ENCODE data around the gene MST1. TPM values are rescaled to one million over a fixed set of nuclear protein-coding genes. Genes with fewer than 3 reads are reported as not detected.
A peak's percentile ranks its signal among the peaks of the same experiment; 100 is the strongest.

The MST1 gene
- total and polyA plus RNA-seq, 12 donors = 2.3 to 16.0 (median 3.8) TPM

DNA sequence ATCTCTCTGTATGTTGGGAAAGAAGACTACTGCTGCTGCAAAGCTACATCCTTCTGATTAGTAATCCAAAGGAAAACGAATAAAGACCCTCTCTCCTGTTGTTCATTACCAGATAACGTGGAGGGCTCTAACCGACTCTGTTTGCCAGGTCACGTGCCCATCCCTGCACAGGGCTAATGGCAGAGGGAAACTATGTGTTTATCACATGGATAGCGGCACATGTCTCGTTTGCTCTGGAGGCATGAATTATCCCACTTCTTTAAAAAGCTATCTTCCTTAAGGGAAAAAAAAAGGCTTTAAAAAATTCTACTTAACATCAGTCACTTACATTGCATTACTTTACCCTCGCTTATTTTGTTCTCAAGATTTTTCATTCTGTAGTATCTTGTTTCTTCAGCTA is 48.0 kb downstream of the MST1 start:
- intact Hi-C loops (cut with DNase I) = loop anchor here in 1 of 10 donors (5.0 kb wide), 1 partner anchor 1061 kb away; no protein-coding TSS in a partner anchor
- DNase-seq (no peak), ATAC-seq (no peak)
- no peaks in the 10 kb centered on the region for H3K27me3 ChIP-seq
- TF ChIP-seq, protein P1, sequence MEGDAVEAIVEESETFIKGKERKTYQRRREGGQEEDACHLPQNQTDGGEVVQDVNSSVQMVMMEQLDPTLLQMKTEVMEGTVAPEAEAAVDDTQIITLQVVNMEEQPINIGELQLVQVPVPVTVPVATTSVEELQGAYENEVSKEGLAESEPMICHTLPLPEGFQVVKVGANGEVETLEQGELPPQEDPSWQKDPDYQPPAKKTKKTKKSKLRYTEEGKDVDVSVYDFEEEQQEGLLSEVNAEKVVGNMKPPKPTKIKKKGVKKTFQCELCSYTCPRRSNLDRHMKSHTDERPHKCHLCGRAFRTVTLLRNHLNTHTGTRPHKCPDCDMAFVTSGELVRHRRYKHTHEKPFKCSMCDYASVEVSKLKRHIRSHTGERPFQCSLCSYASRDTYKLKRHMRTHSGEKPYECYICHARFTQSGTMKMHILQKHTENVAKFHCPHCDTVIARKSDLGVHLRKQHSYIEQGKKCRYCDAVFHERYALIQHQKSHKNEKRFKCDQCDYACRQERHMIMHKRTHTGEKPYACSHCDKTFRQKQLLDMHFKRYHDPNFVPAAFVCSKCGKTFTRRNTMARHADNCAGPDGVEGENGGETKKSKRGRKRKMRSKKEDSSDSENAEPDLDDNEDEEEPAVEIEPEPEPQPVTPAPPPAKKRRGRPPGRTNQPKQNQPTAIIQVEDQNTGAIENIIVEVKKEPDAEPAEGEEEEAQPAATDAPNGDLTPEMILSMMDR (IDR thresholded peaks at IDR 0.05) = no peak
- H3K4me3 ChIP-seq = no peak overlapping the region
- WGBS, 2 donors = 60 to 62% methylated on average over 7 of the region's 7 CpGs
- H3K36me3 ChIP-seq = no peaks in the 10 kb centered on the region
- H3K27ac ChIP-seq = no peak overlapping the region
- H3K9me3 ChIP-seq = no peaks in the 10 kb centered on the region
- peaks cover 0 to 13% (median 0%) of the 10 kb centered on the region in 9 donors for H3K4me1 ChIP-seq

DNA sequence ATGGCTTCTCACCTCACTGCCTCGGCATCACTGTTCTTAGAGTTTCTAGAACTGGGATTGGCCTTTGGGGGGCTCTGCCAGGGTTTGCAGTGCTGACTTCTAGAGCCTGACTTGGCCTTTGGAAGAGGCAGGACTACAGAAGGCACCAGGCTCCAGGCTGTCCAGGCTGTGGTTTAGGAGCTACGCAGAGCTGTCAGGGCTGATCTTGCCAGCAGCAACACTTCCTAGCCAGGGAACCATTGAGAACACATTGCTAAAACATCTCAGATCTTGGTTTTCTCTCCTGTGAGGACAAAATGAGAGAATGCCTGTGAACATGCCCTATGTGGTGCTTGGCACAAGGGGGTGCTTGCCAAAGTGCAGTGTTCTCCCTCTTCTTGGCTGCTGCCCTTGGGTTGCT is 49.7 kb downstream of the MST1 start:
- 82 to 93% methylated on average over 2 of the region's 2 CpGs for WGBS, 2 donors
- H3K27ac ChIP-seq = no peak overlapping the region

DNA sequence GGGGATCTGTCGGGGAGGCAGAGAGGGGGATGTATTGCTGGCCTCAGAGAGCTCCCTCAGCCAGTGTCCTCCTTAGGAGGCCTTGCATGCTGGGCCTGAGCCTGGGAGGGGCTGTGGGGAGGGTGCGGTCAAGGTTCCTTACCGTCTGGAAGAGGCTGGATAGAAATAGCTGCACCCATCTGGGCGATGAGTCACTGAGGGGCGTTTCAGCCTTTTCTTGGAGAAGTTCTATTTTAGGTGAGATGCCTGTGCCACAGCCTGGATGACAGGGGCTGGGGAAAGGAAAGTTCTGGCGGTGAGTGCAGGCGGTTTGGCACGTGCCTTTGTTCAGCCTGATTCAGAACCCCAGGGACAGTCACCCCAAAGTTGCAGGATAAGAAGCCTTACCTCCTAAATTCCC is 50.8 kb downstream of the MST1 start:
- intact Hi-C loops (cut with DNase I) = no loop called here
- TF ChIP-seq, protein P1 (IDR thresholded peaks at IDR 0.05) = no peak
- WGBS, 2 donors = 52 to 58% methylated on average over 8 of the region's 8 CpGs
- no peaks in the 10 kb centered on the region for H3K36me3 ChIP-seq
- ATAC-seq (peak in 4 of 8 donors; percentile 21 to 64 (median 34)), DNase-seq (no peak)
- no peaks in the 10 kb centered on the region for H3K27me3 ChIP-seq
- H3K4me1 ChIP-seq = peaks cover 0 to 13% (median 0%) of the 10 kb centered on the region in 9 donors
- H3K27ac ChIP-seq = no peak overlapping the region
- H3K4me3 ChIP-seq = no peak overlapping the region
- no peaks in the 10 kb centered on the region for H3K9me3 ChIP-seq

More for the DNA sequence above, 49.7 kb downstream of the MST1 start:
- no peak overlapping the region for H3K4me3 ChIP-seq
- peaks cover 0 to 13% (median 0%) of the 10 kb centered on the region in 9 donors for H3K4me1 ChIP-seq
- no peaks in the 10 kb centered on the region for H3K27me3 ChIP-seq
- H3K36me3 ChIP-seq = no peaks in the 10 kb centered on the region
- TF ChIP-seq, protein P1 (IDR thresholded peaks at IDR 0.05) = no peak
- intact Hi-C loops (cut with DNase I) = no loop called here
- H3K9me3 ChIP-seq = no peaks in the 10 kb centered on the region
- no peak for ATAC-seq
- DNase-seq = no peak

DNA sequence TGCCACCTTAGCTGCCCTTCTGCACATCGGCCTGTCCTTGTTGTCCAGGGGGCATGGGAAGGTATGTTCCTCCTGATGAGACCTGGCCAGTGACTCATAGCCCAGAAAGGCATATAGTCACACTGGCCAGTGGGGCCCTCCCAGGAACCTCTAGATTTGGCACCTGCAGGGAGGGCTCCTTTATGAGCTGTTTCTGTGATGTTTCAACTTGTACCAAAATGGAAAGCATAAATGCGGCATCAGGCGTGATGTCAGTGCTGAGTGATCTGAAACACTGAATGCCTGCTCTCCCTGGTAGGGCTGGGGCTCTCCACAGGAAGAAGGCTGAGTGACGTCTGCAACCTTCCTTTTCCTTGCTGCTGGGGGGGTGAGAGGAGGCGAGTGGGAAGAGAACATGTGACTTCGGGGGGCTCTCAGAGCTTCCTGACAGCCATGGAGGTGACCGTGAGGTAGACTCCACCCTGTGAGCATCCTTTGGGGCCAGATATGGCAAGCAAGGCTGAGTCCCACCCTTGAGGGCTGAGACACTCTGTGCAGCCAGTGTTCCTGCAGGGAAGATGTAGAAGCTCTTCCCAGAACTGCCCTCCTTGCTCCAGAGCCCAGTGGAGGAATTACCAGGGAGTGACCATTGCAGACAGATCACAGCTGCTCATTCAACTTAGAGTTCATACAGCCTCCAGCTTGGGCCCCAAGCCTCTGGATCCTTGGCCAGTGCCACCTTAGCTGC is 52.2 kb downstream of the MST1 start:
- ATAC-seq = peak in 3 of 8 donors; percentile 18 to 62 (median 45)
- 41 to 51% methylated on average over 7 of the region's 7 CpGs for WGBS, 2 donors
- Histone ChIP-seq H3K9me3 (peaks cover 0 to 3% (median 0%) of the 10 kb centered on the region in 11 donors), H3K4me1 (peaks cover 0 to 13% (median 0%) of the 10 kb centered on the region in 9 donors), H3K4me3 (no peak overlapping the region), H3K36me3 (no peaks in the 10 kb centered on the region), H3K27ac (no peak overlapping the region), H3K27me3 (no peaks in the 10 kb centered on the region)
- intact Hi-C loops (cut with DNase I) = no loop called here
- no peak for DNase-seq
- TF ChIP-seq, protein P1 (IDR thresholded peaks at IDR 0.05) = no peak
